A549 (cell line): ENCODE data around the gene SELENOK. TPM values are rescaled to one million over a fixed set of nuclear protein-coding genes. Genes with fewer than 3 reads are reported as not detected.

ENCODE experiments used
- ATAC-seq, 2 experiments: fragments of 200-7000 bp in 1 of 2; fragments of >200 bp in 1 of 2; cut with Nextera tagmentation in 1 of 2; cut with Tn5 transposase in 1 of 2; 3 replicates each; pipeline versions ENCODE4 v1.8.0 to v1.9.1; 2018 to 2020; ENCODE audit warnings: mild to moderate bottlenecking in 1 of 2, moderate library complexity in 1 of 2
- CTCF ChIA-PET: fragments of 300-600 bp; sonication (Branson Sonifier 250); formaldehyde crosslinking; extraction: SDS; loops from one replicate; lab custom pipeline; 2021; ENCODE audit warnings: antibody characterized with exemption, inconsistent platforms; lab: Yijun Ruan, JAX
- POLR2A ChIA-PET: fragments of 350-600 bp; formaldehyde crosslinking; extraction: SDS; loops from one replicate; lab custom pipeline; 2021; ENCODE audit warnings: antibody characterized with exemption, inconsistent platforms; lab: Yijun Ruan, JAX
- DNase-seq, 2 experiments: peaks; one replicate each; pipeline versions ENCODE4 v3.0.0 to v3.0.0-alpha.2; 2011 to 2016; ENCODE audit warnings: low read depth in 1 of 2, low spot score in 1 of 2
- FAIRE-seq: peaks from 2 replicates; lab custom pipeline; 2011; peaks lifted over from hg19 to GRCh38; lab: Jason Lieb, UNC
- H3K27ac ChIP-seq, 2 experiments: fragments of >200 bp; sonication (Bioruptor Twin); formaldehyde crosslinking; 3 replicates each; pipeline ENCODE4 v1.5.1; 2016 to 2017
- H3K4me1 ChIP-seq: fragments of >200 bp; sonication (Bioruptor Twin); formaldehyde crosslinking; 3 replicates; pipeline ENCODE4 v1.6.1; 2016
- H3K4me2 ChIP-seq: fragments of >200 bp; sonication (Bioruptor Twin); formaldehyde crosslinking; 3 replicates; pipeline ENCODE4 v1.6.1; 2016
- H3K4me3 ChIP-seq: fragments of >200 bp; sonication (Bioruptor Twin); formaldehyde crosslinking; 3 replicates; pipeline ENCODE4 v1.5.1; 2016
- H3K9me3 ChIP-seq: fragments of >200 bp; sonication (Bioruptor Twin); formaldehyde crosslinking; 3 replicates; pipeline ENCODE4 v1.6.1; 2016
- BHLHE40 ChIP-seq: IDR thresholded peaks from 2 replicates; pipeline ENCODE4 v1.6.1; 2012; ENCODE audit warnings: low read depth, low read length, inconsistent platforms
- CEBPB ChIP-seq, 2 experiments: fragments of >200 bp in 1 of 2; sonication (Bioruptor Twin) in 1 of 2; formaldehyde crosslinking in 1 of 2; IDR thresholded peaks; 2 replicates each; pipeline ENCODE4 v1.6.1; 2012 to 2016
- CHD4 ChIP-seq: fragments of 200-600 bp; sonication (generic); IDR thresholded peaks from 2 replicates; pipeline ENCODE4 v1.6.1; 2016; ENCODE audit warnings: antibody characterized with exemption, mild to moderate bottlenecking, borderline replicate concordance
- E2F6 ChIP-seq: IDR thresholded peaks from 2 replicates; pipeline ENCODE4 v1.6.1; 2012; ENCODE audit warnings: low read depth, borderline replicate concordance
- ESRRA ChIP-seq: fragments of 150-350 bp; IDR thresholded peaks from 2 replicates; pipeline ENCODE4 v1.6.1; 2014; ENCODE audit warnings: mild to moderate bottlenecking, low read length, borderline replicate concordance
- GATA3 ChIP-seq: IDR thresholded peaks from 2 replicates; pipeline ENCODE4 v1.6.1; 2012; ENCODE audit warnings: borderline replicate concordance
- JUN ChIP-seq, 2 experiments: fragments of >200 bp; sonication (Bioruptor Twin); formaldehyde crosslinking; IDR thresholded peaks; 2 replicates in 1 of 2; 3 replicates in 1 of 2; pipeline ENCODE4 v1.6.1; 2016 to 2017
- KDM1A ChIP-seq: fragments of 200-600 bp; sonication (generic); IDR thresholded peaks from 2 replicates; pipeline ENCODE4 v1.6.1; 2016; ENCODE audit warnings: low read depth, mild to moderate bottlenecking
- MYC ChIP-seq: IDR thresholded peaks from 2 replicates; pipeline ENCODE4 v1.6.1; 2012; ENCODE audit warnings: mild to moderate bottlenecking, inconsistent platforms, low read length, improper control_type of control experiment, borderline replicate concordance
- NPAS2 ChIP-seq: fragments of 250-450 bp; sonication (Bioruptor Pico); IDR thresholded peaks from 2 replicates; pipeline ENCODE4 v1.8.0; 2022; ENCODE audit warnings: mild to moderate bottlenecking, moderate library complexity, borderline replicate concordance
- POLR2AphosphoS2 ChIP-seq: conservative IDR thresholded peaks from 2 replicates; pipeline ENCODE4 v1.6.1; 2012; ENCODE audit warnings: low read length, improper control_type of control experiment, inconsistent platforms
- RNF2 ChIP-seq: fragments of 200-600 bp; sonication (generic); IDR thresholded peaks from 2 replicates; pipeline ENCODE4 v1.6.1; 2016; ENCODE audit warnings: low read depth, mild to moderate bottlenecking, antibody characterized with exemption, moderate library complexity, borderline replicate concordance
- TFCP2L1 ChIP-seq: fragments of 250-450 bp; sonication (Bioruptor Pico); IDR thresholded peaks from 2 replicates; pipeline ENCODE4 v1.5.0; 2021; ENCODE audit warnings: mild to moderate bottlenecking
- ZFP36 ChIP-seq: fragments of 450-650 bp; IDR thresholded peaks from 2 replicates; pipeline ENCODE4 v1.6.1; 2014; ENCODE audit warnings: borderline replicate concordance; ENCODE audit not compliant: partially characterized antibody
- WGBS: methylation state at CpG from one replicate; pipeline ENCODE4 v1.1.6; 2017; ENCODE audit errors: missing lambda C conversion rate; 5-methylcytosine and 5-hydroxymethylcytosine counted together
- polyA plus RNA-seq, 4 experiments: library from polyadenylated mRNA; depleted of rRNA in 3 of 4; stranded (reverse); fragments of >200 nt; fragmentation: RNase III in 1 of 4; extraction: RNeasy Plus Mini Kit Qiagen cat#74134 plus additional on column Dnase treatment in 1 of 4; gene quantifications; 2 replicates in 3 of 4; 3 replicates in 1 of 4; pipeline ENCODE4 v1.2.3, GENCODE V29; 2011 to 2017
- TF ChIP-seq, protein P1 (sequence below): fragments of 200-600 bp; sonication (generic); IDR thresholded peaks from 2 replicates; pipeline ENCODE4 v1.6.1; 2016; ENCODE audit warnings: antibody characterized with exemption, mild to moderate bottlenecking, moderate library complexity
- TF ChIP-seq, protein P2 (sequence below): fragments of >200 bp; sonication (Bioruptor Twin); formaldehyde crosslinking; IDR thresholded peaks from 3 replicates; pipeline ENCODE4 v1.6.1; 2016
- TF ChIP-seq, protein P3 (sequence below): fragments of 250-450 bp; sonication (Bioruptor Pico); IDR thresholded peaks from 2 replicates; pipeline ENCODE4 v1.5.0; 2020; ENCODE audit warnings: low read depth, mild to moderate bottlenecking, moderate library complexity

The SELENOK gene
- polyA plus RNA-seq, 2 of the 4 experiments (the other 2 are of a cell fraction) = 44.3 to 54.3 TPM

DNA sequence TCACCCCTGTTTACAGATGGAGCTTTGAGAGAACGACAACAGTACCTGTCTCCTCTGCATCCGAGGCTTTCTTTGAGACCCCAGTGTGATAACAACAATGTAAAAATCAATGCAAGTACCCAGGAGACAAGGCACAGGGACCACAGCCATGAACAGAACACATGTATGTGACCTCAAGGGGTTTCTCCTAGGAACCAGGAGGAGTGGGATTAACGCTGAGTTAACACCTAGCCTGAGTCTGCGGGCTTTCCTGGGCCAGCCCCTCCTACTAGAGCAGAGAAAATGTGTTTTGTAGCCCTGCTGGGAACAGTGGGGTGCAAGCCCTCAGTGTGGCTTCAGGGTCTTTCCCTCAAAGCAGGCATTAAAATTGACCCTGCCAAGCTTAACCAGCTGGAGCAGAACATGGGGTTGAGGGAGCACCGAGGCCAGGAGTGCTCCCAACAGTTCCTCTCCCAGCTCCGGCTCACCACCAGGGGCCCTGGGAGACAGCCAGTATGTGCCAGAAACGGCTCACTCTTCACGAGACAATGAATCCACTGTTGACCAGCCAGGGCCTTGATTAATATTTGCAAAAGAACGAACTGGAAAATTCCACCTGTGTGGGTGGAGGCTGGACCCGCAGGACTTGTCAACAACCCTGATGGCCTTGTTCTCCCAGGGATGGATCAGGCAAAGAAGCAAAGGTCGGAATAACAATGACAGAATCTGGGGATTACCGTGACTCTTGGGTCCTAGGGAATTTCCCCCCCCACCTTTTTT, 49.0 kb downstream of the SELENOK start:
- ChIA-PET CTCF (no interaction called here), POLR2A (no interaction called here)
- ATAC-seq (peak; percentile 31 to 39; a peak in 3 of 6 replicates), FAIRE-seq (no peak), DNase-seq (peak; percentile 8 to 48)
- Histone ChIP-seq H3K4me1 (peaks cover 22% of the 10 kb centered on the region), H3K4me2 (peak overlapping the region; percentile 47), H3K27ac (no peak overlapping the region), H3K4me3 (no peak overlapping the region), H3K9me3 (no peaks in the 10 kb centered on the region)
- 52% methylated on average over 9 of the region's 12 CpGs for WGBS
- TF ChIP-seq NPAS2 (no peak), KDM1A (no peak), RNF2 (no peak), CHD4 (no peak)
- TF ChIP-seq, protein P1, sequence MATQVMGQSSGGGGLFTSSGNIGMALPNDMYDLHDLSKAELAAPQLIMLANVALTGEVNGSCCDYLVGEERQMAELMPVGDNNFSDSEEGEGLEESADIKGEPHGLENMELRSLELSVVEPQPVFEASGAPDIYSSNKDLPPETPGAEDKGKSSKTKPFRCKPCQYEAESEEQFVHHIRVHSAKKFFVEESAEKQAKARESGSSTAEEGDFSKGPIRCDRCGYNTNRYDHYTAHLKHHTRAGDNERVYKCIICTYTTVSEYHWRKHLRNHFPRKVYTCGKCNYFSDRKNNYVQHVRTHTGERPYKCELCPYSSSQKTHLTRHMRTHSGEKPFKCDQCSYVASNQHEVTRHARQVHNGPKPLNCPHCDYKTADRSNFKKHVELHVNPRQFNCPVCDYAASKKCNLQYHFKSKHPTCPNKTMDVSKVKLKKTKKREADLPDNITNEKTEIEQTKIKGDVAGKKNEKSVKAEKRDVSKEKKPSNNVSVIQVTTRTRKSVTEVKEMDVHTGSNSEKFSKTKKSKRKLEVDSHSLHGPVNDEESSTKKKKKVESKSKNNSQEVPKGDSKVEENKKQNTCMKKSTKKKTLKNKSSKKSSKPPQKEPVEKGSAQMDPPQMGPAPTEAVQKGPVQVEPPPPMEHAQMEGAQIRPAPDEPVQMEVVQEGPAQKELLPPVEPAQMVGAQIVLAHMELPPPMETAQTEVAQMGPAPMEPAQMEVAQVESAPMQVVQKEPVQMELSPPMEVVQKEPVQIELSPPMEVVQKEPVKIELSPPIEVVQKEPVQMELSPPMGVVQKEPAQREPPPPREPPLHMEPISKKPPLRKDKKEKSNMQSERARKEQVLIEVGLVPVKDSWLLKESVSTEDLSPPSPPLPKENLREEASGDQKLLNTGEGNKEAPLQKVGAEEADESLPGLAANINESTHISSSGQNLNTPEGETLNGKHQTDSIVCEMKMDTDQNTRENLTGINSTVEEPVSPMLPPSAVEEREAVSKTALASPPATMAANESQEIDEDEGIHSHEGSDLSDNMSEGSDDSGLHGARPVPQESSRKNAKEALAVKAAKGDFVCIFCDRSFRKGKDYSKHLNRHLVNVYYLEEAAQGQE = no peak

- Histone ChIP-seq H3K4me1 (peaks cover 22% of the 10 kb centered on the region), H3K27ac (no peak overlapping the region), H3K9me3 (no peaks in the 10 kb centered on the region), H3K4me2 (no peak overlapping the region), H3K4me3 (no peak overlapping the region)
- ChIA-PET POLR2A (no interaction called here), CTCF (interaction anchor here (0.7 kb wide), 1 partner anchor 104 kb away, joined by 3 read pairs; no protein-coding TSS in a partner anchor)
- no peak for FAIRE-seq
- 96% methylated on average over 4 of the region's 5 CpGs for WGBS
- TF ChIP-seq POLR2AphosphoS2 = no peak
- TF ChIP-seq ZFP36 = no peak
- TF ChIP-seq NPAS2 = no peak
- TF ChIP-seq JUN (IDR thresholded peaks at IDR 0.05) = no peak
- TF ChIP-seq TFCP2L1 (CRISPR knock-in tag) = no peak
- TF ChIP-seq, protein P2, sequence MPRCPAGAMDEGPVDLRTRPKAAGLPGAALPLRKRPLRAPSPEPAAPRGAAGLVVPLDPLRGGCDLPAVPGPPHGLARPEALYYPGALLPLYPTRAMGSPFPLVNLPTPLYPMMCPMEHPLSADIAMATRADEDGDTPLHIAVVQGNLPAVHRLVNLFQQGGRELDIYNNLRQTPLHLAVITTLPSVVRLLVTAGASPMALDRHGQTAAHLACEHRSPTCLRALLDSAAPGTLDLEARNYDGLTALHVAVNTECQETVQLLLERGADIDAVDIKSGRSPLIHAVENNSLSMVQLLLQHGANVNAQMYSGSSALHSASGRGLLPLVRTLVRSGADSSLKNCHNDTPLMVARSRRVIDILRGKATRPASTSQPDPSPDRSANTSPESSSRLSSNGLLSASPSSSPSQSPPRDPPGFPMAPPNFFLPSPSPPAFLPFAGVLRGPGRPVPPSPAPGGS = no peak
- no peak for TF ChIP-seq CEBPB (IDR thresholded peaks at IDR 0.05)
- no peak for TF ChIP-seq BHLHE40
- TF ChIP-seq, protein P3, sequence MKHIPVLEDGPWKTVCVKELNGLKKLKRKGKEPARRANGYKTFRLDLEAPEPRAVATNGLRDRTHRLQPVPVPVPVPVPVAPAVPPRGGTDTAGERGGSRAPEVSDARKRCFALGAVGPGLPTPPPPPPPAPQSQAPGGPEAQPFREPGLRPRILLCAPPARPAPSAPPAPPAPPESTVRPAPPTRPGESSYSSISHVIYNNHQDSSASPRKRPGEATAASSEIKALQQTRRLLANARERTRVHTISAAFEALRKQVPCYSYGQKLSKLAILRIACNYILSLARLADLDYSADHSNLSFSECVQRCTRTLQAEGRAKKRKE (CRISPR knock-in tag) = no peak
- TF ChIP-seq GATA3 = no peak
- TF ChIP-seq E2F6 = no peak
- TF ChIP-seq MYC = no peak
- no peak for TF ChIP-seq ESRRA
- no peak for ATAC-seq
- DNase-seq = no peak
Measured at GRCh38 chr3:53841296-53841695, 50.4 kb downstream of the SELENOK start.
